Activated CD4-positive, alpha-beta T cell treated with anti-CD3 and anti-CD28 coated beads, Interleukin-2, amount 10 ng/mL, durations not matched to agents 24 days and 14 days (primary cell): ENCODE results near the gene MRPL11. TPM values are rescaled to one million over a fixed set of nuclear protein-coding genes. Genes with fewer than 3 reads are reported as not detected.
A peak's percentile ranks its signal among the peaks of the same experiment; 100 is the strongest.
"Not testable (repeated sequence)": the region's sequence is repeated elsewhere in the genome, so short reads cannot be mapped to it uniquely, and the experiment has no call there.

ENCODE experiments used
- DNase-seq: peaks from one replicate; pipeline ENCODE4 v3.0.0; 2022
- H3K27ac Mint-ChIP-seq: one replicate; pipeline ENCODE4 v1.8.0; 2022; ENCODE audit warnings: mild to moderate bottlenecking, mixed read lengths
- H3K27me3 Mint-ChIP-seq: one replicate; pipeline ENCODE4 v1.8.0; 2022; ENCODE audit warnings: mixed read lengths
- H3K36me3 Mint-ChIP-seq: one replicate; pipeline ENCODE4 v1.8.0; 2022; ENCODE audit warnings: low read depth, mild to moderate bottlenecking, mixed read lengths
- H3K4me1 Mint-ChIP-seq: one replicate; pipeline ENCODE4 v1.8.0; 2021; ENCODE audit warnings: mixed read lengths
- H3K4me3 Mint-ChIP-seq: one replicate; pipeline ENCODE4 v1.8.0; 2022; ENCODE audit warnings: mild to moderate bottlenecking, moderate library complexity, mixed read lengths
- H3K9me3 Mint-ChIP-seq: one replicate; pipeline ENCODE4 v1.8.0; 2021; ENCODE audit warnings: mixed read lengths
- intact Hi-C: fragments of 100-400 bp; cut with micrococcal nuclease; formaldehyde crosslinking; loops from one replicate; pipeline ENCODE4 v1.15.1; 2023
- total RNA-seq: library from RNA; stranded (reverse); gene quantifications from 2 replicates; pipeline ENCODE4 v1.2.3, GENCODE V29; 2022

MRPL11 gene
- total RNA-seq, 1 donor from 2014 or later, result 102 TPM

GRCh38 chr11:66462010-66462409, 23.4 kb upstream of the MRPL11 start:
- Mint-ChIP-seq H3K4me1 (peaks cover 32% of the 10 kb centered on the region), H3K4me3 (no peak overlapping the region), H3K27me3 (no peaks in the 10 kb centered on the region), H3K27ac (no peak overlapping the region), H3K9me3 (peaks cover 6% of the 10 kb centered on the region), H3K36me3 (peaks cover 1% of the 10 kb centered on the region)
- DNase-seq, result no peak
- intact Hi-C loops, result no loop called here

GRCh38 chr11:66459138-66459778, 20.6 kb upstream of the MRPL11 start:
- Mint-ChIP-seq H3K27me3 (no peaks in the 10 kb centered on the region), H3K27ac (peak overlapping the region; percentile 74), H3K4me1 (peaks cover 33% of the 10 kb centered on the region), H3K4me3 (peak overlapping the region; percentile 21), H3K9me3 (peaks cover 6% of the 10 kb centered on the region), H3K36me3 (peaks cover 1% of the 10 kb centered on the region)
- DNase-seq, result no peak
- intact Hi-C loops, result no loop called here

- Mint-ChIP-seq H3K36me3 (peaks cover 1% of the 10 kb centered on the region), H3K9me3 (peaks cover 4% of the 10 kb centered on the region), H3K4me1 (peaks cover 34% of the 10 kb centered on the region), H3K27ac (no peak overlapping the region), H3K27me3 (no peaks in the 10 kb centered on the region), H3K4me3 (no peak overlapping the region)
- intact Hi-C loops, result no loop called here
- DNase-seq, result no peak
Observed at GRCh38 chr11:66457826-66458225, 19.2 kb upstream of the MRPL11 start.

GRCh38 chr11:66454828-66455227, 16.2 kb upstream of the MRPL11 start:
- Mint-ChIP-seq H3K9me3 (no peaks in the 10 kb centered on the region), H3K27me3 (no peaks in the 10 kb centered on the region), H3K4me3 (no peak overlapping the region), H3K27ac (peak overlapping the region; percentile 26), H3K4me1 (peaks cover 28% of the 10 kb centered on the region), H3K36me3 (no peaks in the 10 kb centered on the region)
- DNase-seq, result no peak
- intact Hi-C loops, result no loop called here

GRCh38 chr11:66454247-66454646, 15.6 kb upstream of the MRPL11 start:
- H3K4me1 Mint-ChIP-seq, result peaks cover 23% of the 10 kb centered on the region
- intact Hi-C loops, result no loop called here
- H3K9me3 Mint-ChIP-seq, result no peaks in the 10 kb centered on the region
- no peaks in the 10 kb centered on the region for H3K27me3 Mint-ChIP-seq
- H3K27ac Mint-ChIP-seq, result no peak overlapping the region
- DNase-seq, result no peak
- H3K36me3 Mint-ChIP-seq, result no peaks in the 10 kb centered on the region
- no peak overlapping the region for H3K4me3 Mint-ChIP-seq

- no peak for DNase-seq
- Mint-ChIP-seq H3K4me3 (no peak overlapping the region), H3K27ac (no peak overlapping the region), H3K4me1 (peaks cover 15% of the 10 kb centered on the region), H3K9me3 (no peaks in the 10 kb centered on the region), H3K36me3 (no peaks in the 10 kb centered on the region), H3K27me3 (no peaks in the 10 kb centered on the region)
- intact Hi-C loops, result no loop called here
Observed at GRCh38 chr11:66451663-66452062, 13.0 kb upstream of the MRPL11 start.

- Mint-ChIP-seq H3K27me3 (no peaks in the 10 kb centered on the region), H3K4me1 (peaks cover 15% of the 10 kb centered on the region), H3K9me3 (no peaks in the 10 kb centered on the region), H3K27ac (no peak overlapping the region), H3K36me3 (no peaks in the 10 kb centered on the region), H3K4me3 (no peak overlapping the region)
- intact Hi-C loops, result no loop called here
- no peak for DNase-seq
Observed at GRCh38 chr11:66450560-66450959, 11.9 kb upstream of the MRPL11 start.

- Mint-ChIP-seq H3K4me1 (no peaks in the 10 kb centered on the region), H3K9me3 (no peaks in the 10 kb centered on the region), H3K4me3 (no peak overlapping the region), H3K27me3 (no peaks in the 10 kb centered on the region), H3K36me3 (no peaks in the 10 kb centered on the region), H3K27ac (no peak overlapping the region)
- DNase-seq, result no peak
- intact Hi-C loops, result no loop called here
Observed at GRCh38 chr11:66448523-66448922, 9.9 kb upstream of the MRPL11 start.

GRCh38 chr11:66447012-66447411, 8.4 kb upstream of the MRPL11 start:
- Mint-ChIP-seq H3K4me3 (no peak overlapping the region), H3K4me1 (no peaks in the 10 kb centered on the region), H3K27ac (no peak overlapping the region), H3K9me3 (no peaks in the 10 kb centered on the region), H3K27me3 (no peaks in the 10 kb centered on the region), H3K36me3 (no peaks in the 10 kb centered on the region)
- no peak for DNase-seq
- intact Hi-C loops, result no loop called here

- H3K9me3 Mint-ChIP-seq, result no peaks in the 10 kb centered on the region
- H3K4me1 Mint-ChIP-seq, result peaks cover 4% of the 10 kb centered on the region
- DNase-seq, result no peak
- intact Hi-C loops, result no loop called here
- H3K36me3 Mint-ChIP-seq, result no peaks in the 10 kb centered on the region
- H3K27me3 Mint-ChIP-seq, result no peaks in the 10 kb centered on the region
- no peak overlapping the region for H3K4me3 Mint-ChIP-seq
- H3K27ac Mint-ChIP-seq, result no peak overlapping the region
Observed at GRCh38 chr11:66443602-66444001, 5.0 kb upstream of the MRPL11 start.

GRCh38 chr11:66440940-66441282, 2.3 kb upstream of the MRPL11 start:
- H3K4me1 Mint-ChIP-seq, result peaks cover 11% of the 10 kb centered on the region
- DNase-seq, H3K27ac Mint-ChIP-seq, H3K9me3 Mint-ChIP-seq, H3K27me3 Mint-ChIP-seq, intact Hi-C loops, H3K4me3 Mint-ChIP-seq: not testable (repeated sequence)
- H3K36me3 Mint-ChIP-seq, result peaks cover 12% of the 10 kb centered on the region

- peaks cover 11% of the 10 kb centered on the region for H3K4me1 Mint-ChIP-seq
- DNase-seq, H3K27ac Mint-ChIP-seq, intact Hi-C loops, H3K27me3 Mint-ChIP-seq, H3K4me3 Mint-ChIP-seq, H3K9me3 Mint-ChIP-seq: not testable (repeated sequence)
- peaks cover 15% of the 10 kb centered on the region for H3K36me3 Mint-ChIP-seq
Observed at GRCh38 chr11:66440101-66440939, 1.7 kb upstream of the MRPL11 start.

GRCh38 chr11:66437979-66438503, 607 bp downstream of the MRPL11 start:
- Mint-ChIP-seq H3K4me3 (peak overlapping the region; percentile 93), H3K27ac (peak overlapping the region; percentile 97), H3K36me3 (peaks cover 21% of the 10 kb centered on the region), H3K9me3 (no peaks in the 10 kb centered on the region), H3K27me3 (no peaks in the 10 kb centered on the region), H3K4me1 (peaks cover 11% of the 10 kb centered on the region)
- DNase-seq, result no peak
- intact Hi-C loops, result loop anchor here (2.0 to 5.0 kb wide), 2 partner anchors 29 to 51 kb away; no protein-coding TSS in a partner anchor

- intact Hi-C loops, result no loop called here
- Mint-ChIP-seq H3K36me3 (peaks cover 27% of the 10 kb centered on the region), H3K4me1 (peaks cover 4% of the 10 kb centered on the region), H3K4me3 (no peak overlapping the region), H3K9me3 (no peaks in the 10 kb centered on the region), H3K27ac (no peak overlapping the region), H3K27me3 (no peaks in the 10 kb centered on the region)
- DNase-seq, result no peak
Observed at GRCh38 chr11:66432597-66432996, 6.1 kb downstream of the MRPL11 start.
